Glutamatergic neuron (in vitro differentiated cells): Measurements from ENCODE around the gene TOX2. TPM values are rescaled to one million over a fixed set of nuclear protein-coding genes. Genes with fewer than 3 reads are reported as not detected.

Experiments
- DNase-seq: peaks from one replicate; pipeline ENCODE4 v3.0.0; 2022
- H3K27ac Mint-ChIP-seq: one replicate; pipeline ENCODE4 v1.8.0; 2020; ENCODE audit warnings: mild to moderate bottlenecking, mixed read lengths, inconsistent platforms; ENCODE audit not compliant: unreplicated experiment
- H3K27me3 Mint-ChIP-seq: one replicate; pipeline ENCODE4 v1.8.0; 2020; ENCODE audit warnings: mild to moderate bottlenecking, moderate library complexity, mixed read lengths, inconsistent platforms; ENCODE audit not compliant: unreplicated experiment
- H3K36me3 Mint-ChIP-seq: one replicate; pipeline ENCODE4 v1.8.0; 2020; ENCODE audit warnings: mild to moderate bottlenecking, mixed read lengths, inconsistent platforms; ENCODE audit not compliant: unreplicated experiment
- H3K4me1 Mint-ChIP-seq: one replicate; pipeline ENCODE4 v1.8.0; 2020; ENCODE audit warnings: mild to moderate bottlenecking, low read depth, mixed read lengths, inconsistent platforms; ENCODE audit not compliant: unreplicated experiment
- H3K4me3 Mint-ChIP-seq: one replicate; pipeline ENCODE4 v1.8.0; 2020; ENCODE audit warnings: mild to moderate bottlenecking, mixed read lengths, inconsistent platforms; ENCODE audit not compliant: unreplicated experiment
- H3K9me3 Mint-ChIP-seq: one replicate; pipeline ENCODE4 v1.8.0; 2020; ENCODE audit warnings: mild to moderate bottlenecking, moderate library complexity, mixed read lengths, inconsistent platforms; ENCODE audit not compliant: unreplicated experiment
- total RNA-seq: library from RNA; stranded (reverse); fragmentation: NEBNext Ultra II Directional; extraction: Animal tissue kit (Norgen Biotek cat#: 25700); gene quantifications from one replicate; pipeline ENCODE4 v1.2.1, GENCODE V29; 2021; ENCODE audit not compliant: unreplicated experiment
- TF ChIP-seq, protein P1 (sequence below): fragments of 200-600 bp; sonication (generic); IDR thresholded peaks from one replicate; pipeline ENCODE4 v1.5.0; 2021; ENCODE audit not compliant: partially characterized antibody, unreplicated experiment

TOX2 gene
- total RNA-seq, 1 donor from 2014 or later = 11.0 TPM

DNA sequence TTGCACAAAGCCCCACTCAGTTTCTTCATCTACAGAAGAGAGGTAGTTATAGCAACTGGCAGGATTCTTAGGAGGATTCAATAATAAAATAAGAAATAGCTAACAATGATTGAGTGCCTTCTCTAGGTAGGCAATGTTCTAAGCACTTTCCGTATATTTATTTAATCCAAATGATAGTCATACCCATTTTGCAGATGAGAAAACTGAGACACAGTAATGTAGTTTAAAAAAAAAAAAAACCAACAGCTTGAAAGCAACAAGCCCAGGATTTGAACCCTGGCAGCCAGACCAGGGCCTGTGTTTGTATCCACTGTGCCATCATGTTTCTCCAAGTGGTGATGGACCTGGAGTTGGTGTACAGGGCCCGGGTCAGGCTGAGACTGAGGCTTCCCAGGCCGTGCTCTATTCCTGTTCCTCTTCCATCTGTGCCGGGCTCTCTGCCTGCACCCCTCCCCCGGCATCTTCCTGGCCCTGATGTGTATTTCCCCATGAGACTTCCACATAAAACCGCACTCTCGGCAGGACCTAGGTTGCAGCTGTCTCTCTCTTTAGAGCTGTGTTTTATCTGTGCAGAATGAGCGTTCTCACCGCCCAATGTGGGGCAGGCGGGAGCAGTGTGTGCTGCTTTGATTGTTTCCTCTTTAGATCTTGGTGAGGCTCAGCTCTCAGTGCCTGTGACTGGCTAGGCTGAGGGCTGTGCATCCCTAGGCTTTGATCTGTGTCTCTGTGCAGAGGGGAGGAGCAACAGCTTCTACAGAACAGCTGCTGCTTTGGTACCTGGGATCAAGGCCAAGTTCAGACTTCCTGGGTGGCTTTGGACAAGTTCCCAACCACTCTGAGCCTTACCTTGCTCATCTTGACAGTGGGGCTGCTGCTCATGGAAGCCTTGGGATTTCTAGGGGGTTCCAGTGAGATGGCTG, 49.5 kb downstream of the TOX2 start:
- peak; percentile 56 for DNase-seq
- peaks cover 4% of the 10 kb centered on the region for H3K27me3 Mint-ChIP-seq
- TF ChIP-seq, protein P1, sequence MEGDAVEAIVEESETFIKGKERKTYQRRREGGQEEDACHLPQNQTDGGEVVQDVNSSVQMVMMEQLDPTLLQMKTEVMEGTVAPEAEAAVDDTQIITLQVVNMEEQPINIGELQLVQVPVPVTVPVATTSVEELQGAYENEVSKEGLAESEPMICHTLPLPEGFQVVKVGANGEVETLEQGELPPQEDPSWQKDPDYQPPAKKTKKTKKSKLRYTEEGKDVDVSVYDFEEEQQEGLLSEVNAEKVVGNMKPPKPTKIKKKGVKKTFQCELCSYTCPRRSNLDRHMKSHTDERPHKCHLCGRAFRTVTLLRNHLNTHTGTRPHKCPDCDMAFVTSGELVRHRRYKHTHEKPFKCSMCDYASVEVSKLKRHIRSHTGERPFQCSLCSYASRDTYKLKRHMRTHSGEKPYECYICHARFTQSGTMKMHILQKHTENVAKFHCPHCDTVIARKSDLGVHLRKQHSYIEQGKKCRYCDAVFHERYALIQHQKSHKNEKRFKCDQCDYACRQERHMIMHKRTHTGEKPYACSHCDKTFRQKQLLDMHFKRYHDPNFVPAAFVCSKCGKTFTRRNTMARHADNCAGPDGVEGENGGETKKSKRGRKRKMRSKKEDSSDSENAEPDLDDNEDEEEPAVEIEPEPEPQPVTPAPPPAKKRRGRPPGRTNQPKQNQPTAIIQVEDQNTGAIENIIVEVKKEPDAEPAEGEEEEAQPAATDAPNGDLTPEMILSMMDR = no peak
- no peaks in the 10 kb centered on the region for H3K36me3 Mint-ChIP-seq
- H3K27ac Mint-ChIP-seq = peak overlapping the region; percentile 4
- peaks cover 2% of the 10 kb centered on the region for H3K9me3 Mint-ChIP-seq
- H3K4me3 Mint-ChIP-seq = no peak overlapping the region
- peaks cover 9% of the 10 kb centered on the region for H3K4me1 Mint-ChIP-seq

DNA sequence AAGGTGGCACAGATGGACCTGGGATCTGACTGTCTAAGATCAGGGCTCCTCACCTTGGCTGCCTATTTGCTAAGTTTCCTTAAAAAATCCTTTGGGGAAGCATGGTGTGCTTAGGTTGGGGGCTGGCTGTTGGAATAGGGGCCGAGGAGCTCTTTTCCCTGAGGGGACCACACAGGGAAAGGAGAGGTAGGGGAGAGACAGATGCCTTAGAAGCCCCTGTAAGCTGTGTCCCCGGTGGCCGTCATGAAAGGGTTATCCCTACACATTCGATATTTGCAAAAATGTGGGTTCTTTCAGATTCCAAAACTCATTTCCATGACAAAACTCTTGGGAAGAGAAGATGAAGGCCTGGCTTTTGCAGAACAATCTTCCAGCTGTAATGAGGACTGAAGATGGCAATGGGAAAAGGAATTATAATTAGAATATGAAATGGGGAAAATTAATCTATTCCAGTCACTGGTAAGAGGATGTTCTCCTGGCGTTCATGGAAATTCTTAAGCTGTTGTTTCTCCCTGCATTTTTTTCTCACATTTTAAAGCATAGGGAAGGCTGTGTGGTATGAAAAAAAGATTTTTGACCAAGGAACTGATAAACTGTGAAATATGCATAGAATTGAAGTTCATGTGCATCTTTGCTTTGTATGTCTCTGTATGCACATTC, 53.8 kb downstream of the TOX2 start:
- Mint-ChIP-seq H3K27ac (no peak overlapping the region), H3K4me3 (no peak overlapping the region), H3K36me3 (no peaks in the 10 kb centered on the region), H3K27me3 (peaks cover 5% of the 10 kb centered on the region), H3K9me3 (peaks cover 2% of the 10 kb centered on the region), H3K4me1 (peaks cover 6% of the 10 kb centered on the region)
- TF ChIP-seq, protein P1 = no peak
- DNase-seq = no peak

DNA sequence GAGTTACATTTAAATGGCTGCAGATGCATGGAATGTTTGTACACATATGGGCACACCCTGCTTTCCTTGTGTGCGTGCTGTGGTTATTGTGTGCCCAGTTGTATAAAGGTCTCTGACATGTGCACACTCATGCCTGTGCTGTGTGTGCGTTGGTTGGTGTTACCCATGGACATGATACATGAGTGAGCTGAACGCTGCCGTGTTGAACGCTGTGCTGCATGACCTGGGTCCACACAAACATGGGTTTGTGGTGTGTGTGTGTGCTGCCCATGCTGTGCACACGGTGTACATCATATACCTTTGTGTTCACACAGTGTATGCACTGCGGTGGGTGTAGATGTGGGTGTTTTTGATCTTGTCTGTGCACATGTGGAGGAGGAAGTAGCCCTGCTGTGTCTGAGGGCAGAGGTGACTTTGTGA, 54.4 kb downstream of the TOX2 start:
- Mint-ChIP-seq H3K27me3 (peaks cover 5% of the 10 kb centered on the region), H3K27ac (no peak overlapping the region), H3K9me3 (peaks cover 2% of the 10 kb centered on the region), H3K4me3 (no peak overlapping the region), H3K36me3 (no peaks in the 10 kb centered on the region), H3K4me1 (peaks cover 6% of the 10 kb centered on the region)
- TF ChIP-seq, protein P1 = no peak
- no peak for DNase-seq

DNA sequence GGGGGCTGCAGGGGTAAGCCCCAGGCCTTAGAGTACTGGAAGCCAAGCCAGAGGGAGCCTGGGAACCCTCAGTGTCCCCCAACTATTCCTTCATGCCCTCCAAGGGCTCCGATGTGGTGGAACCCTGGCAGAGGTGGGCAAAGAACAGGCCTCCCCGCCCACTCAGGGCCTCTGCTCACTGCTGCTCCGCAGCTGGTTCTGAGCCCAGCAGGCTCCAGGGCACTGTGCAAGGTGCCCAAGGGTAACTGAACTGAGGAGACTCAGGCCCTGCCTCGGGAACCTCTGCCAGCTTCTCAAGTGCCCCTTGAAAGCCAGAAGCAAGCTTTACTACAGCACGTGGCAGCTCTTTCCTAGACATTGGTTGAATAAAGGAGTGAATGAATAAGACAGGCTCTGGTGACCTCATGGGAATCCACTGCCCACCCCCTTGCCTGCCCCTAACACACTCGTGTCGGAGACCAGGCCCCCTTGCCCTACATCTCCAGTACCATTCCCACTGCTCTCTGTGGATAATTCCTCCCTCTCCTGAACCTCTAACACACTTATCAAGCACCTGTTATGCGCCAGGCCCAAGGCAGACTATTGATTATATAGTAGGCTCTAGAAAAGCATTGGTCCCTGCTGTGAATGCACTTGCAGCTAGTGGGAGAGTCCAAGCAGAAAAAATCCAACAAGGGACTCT, 55.0 kb downstream of the TOX2 start:
- no peak overlapping the region for H3K4me3 Mint-ChIP-seq
- no peak overlapping the region for H3K27ac Mint-ChIP-seq
- TF ChIP-seq, protein P1 = no peak
- H3K36me3 Mint-ChIP-seq = no peaks in the 10 kb centered on the region
- no peak for DNase-seq
- peaks cover 3% of the 10 kb centered on the region for H3K27me3 Mint-ChIP-seq
- H3K4me1 Mint-ChIP-seq = peaks cover 3% of the 10 kb centered on the region
- peaks cover 2% of the 10 kb centered on the region for H3K9me3 Mint-ChIP-seq
